DND-41 (cell line): ENCODE measurements around the gene PTBP1.

Source experiments
- EZH2 ChIP-seq: IDR thresholded peaks from 3 replicates; pipeline ENCODE4 v1.6.1; 2012; ENCODE audit warnings: borderline replicate concordance, low read depth, mild to moderate bottlenecking, moderate library complexity, low read length, inconsistent platforms; ENCODE audit not compliant: severe bottlenecking
- TF ChIP-seq, protein P1 (sequence below): IDR thresholded peaks from 2 replicates; pipeline ENCODE4 v1.5.1; 2012; ENCODE audit warnings: borderline replicate concordance, low read length, moderate library complexity, mild to moderate bottlenecking; ENCODE audit not compliant: poor library complexity, severe bottlenecking; ENCODE audit errors: extremely low read depth

DNA sequence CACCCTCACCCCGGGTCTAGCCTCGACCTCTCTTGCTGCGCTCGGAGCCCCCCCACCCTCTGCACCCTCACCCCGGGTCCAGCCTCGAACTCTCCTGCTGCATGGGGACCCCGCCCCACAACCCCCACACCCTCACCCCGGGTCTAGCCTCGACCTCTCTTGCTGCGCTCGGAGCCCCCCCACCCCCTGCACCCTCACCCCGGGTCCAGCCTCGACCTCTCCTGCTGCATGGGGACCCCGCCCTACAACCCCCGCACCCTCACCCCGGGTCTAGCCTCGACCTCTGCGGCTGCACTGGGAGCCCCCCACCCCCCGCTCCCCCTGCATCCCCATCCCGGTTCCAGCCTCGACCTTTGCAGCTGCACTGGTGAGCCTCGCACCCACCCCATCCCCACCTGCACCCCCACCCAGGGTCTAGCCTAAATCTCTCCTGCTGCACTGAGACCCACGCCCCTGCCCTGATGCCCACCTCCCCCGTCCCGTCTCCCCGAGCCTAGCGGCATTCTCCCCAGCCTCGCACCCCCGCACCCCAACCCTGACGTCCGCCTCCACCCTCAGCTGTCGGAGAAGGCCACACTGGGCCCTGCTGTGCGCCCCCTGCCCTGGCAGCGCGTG, 64.0 kb downstream of the PTBP1 start:
- TF ChIP-seq EZH2, result no peak
- TF ChIP-seq, protein P1, sequence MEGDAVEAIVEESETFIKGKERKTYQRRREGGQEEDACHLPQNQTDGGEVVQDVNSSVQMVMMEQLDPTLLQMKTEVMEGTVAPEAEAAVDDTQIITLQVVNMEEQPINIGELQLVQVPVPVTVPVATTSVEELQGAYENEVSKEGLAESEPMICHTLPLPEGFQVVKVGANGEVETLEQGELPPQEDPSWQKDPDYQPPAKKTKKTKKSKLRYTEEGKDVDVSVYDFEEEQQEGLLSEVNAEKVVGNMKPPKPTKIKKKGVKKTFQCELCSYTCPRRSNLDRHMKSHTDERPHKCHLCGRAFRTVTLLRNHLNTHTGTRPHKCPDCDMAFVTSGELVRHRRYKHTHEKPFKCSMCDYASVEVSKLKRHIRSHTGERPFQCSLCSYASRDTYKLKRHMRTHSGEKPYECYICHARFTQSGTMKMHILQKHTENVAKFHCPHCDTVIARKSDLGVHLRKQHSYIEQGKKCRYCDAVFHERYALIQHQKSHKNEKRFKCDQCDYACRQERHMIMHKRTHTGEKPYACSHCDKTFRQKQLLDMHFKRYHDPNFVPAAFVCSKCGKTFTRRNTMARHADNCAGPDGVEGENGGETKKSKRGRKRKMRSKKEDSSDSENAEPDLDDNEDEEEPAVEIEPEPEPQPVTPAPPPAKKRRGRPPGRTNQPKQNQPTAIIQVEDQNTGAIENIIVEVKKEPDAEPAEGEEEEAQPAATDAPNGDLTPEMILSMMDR, result no peak
